HG02885 (cell line): Measurements from ENCODE around the gene MALSU1.

Source experiments
- ATAC-seq: cut with Tn5 transposase; IDR thresholded peaks from one replicate; pipeline ENCODE4 v1.9.1; 2021; ENCODE audit warnings: mild to moderate bottlenecking; ENCODE audit not compliant: unreplicated experiment, poor library complexity

Gene MALSU1

GRCh38 chr7:23334482-23335056 is 35.4 kb downstream of the MALSU1 start:
- no peak for ATAC-seq

- no peak for ATAC-seq
These were observed 36.0 kb downstream of the MALSU1 start for GRCh38 chr7:23335136-23335535.

GRCh38 chr7:23335621-23336020 is 36.5 kb downstream of the MALSU1 start:
- ATAC-seq = no peak

- ATAC-seq = no peak
These were observed 36.9 kb downstream of the MALSU1 start for GRCh38 chr7:23336086-23336485.

- no peak for ATAC-seq
These were observed 37.7 kb downstream of the MALSU1 start for GRCh38 chr7:23336799-23337283.

DNA sequence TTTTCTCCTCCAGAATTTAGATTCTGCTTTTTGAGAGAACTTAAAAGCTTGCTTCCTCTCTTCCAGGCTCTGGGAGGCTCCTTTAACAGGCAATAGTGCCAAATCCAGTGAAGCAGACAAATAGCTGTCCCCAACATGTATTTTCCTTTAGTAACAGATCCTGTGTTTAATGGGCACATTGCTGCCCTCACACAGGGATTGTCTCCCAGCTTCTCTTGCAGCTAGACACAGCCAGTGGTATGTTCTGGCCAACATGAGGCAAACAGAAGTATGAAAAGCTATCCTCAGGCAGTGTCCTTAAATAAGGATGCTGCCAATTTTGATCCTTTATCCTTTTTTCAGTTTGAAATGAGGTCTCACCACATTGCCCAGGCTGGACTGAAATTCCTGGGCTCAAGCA is 38.2 kb downstream of the MALSU1 start:
- ATAC-seq = no peak

DNA sequence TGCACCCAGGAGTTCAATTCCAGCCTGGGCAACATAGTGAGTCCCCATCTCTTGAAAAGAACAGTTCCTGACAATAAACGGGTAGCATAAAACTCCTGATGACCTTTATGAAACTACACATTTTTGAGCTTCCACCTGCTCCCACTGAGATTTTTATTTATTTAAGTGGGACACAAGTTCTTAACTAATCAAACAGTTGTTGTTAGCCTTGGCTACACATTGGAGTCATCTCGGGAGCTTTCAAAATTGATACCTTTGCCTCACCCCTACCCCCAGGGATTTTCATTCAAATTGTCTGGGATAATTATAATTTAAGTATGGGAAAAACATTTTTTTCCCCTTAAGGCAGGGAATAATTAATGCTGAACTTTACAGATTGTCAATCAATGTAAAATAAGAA is 39.3 kb downstream of the MALSU1 start:
- no peak for ATAC-seq

- ATAC-seq = no peak
These were observed 39.7 kb downstream of the MALSU1 start for GRCh38 chr7:23338863-23339262.

GRCh38 chr7:23341846-23342598 is 42.9 kb downstream of the MALSU1 start:
- no peak for ATAC-seq

- no peak for ATAC-seq
These were observed 44.0 kb downstream of the MALSU1 start for GRCh38 chr7:23343102-23343501.

GRCh38 chr7:23343806-23344475 is 44.8 kb downstream of the MALSU1 start:
- no peak for ATAC-seq

DNA sequence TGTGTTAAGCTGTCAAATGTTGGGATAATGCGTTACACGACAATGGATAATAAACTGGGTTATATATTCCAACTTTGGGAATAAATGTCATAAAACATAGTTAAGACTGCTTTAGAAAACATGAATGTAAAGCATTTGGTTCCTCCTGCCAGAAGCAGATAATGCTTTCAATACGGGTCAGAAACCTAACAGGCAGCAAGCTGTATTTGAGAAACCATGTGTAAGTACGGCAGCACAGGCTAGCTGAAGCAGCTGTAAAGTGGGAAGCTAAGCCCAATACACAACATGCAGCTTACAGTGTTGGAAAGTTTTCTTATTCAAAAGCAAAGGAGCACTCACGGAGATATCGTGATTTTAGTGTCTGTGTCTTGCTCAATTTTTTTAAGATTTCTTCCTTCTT is 46.5 kb downstream of the MALSU1 start:
- no peak for ATAC-seq

- ATAC-seq = peak; percentile 51
These were observed 47.2 kb downstream of the MALSU1 start for GRCh38 chr7:23346316-23346715.

DNA sequence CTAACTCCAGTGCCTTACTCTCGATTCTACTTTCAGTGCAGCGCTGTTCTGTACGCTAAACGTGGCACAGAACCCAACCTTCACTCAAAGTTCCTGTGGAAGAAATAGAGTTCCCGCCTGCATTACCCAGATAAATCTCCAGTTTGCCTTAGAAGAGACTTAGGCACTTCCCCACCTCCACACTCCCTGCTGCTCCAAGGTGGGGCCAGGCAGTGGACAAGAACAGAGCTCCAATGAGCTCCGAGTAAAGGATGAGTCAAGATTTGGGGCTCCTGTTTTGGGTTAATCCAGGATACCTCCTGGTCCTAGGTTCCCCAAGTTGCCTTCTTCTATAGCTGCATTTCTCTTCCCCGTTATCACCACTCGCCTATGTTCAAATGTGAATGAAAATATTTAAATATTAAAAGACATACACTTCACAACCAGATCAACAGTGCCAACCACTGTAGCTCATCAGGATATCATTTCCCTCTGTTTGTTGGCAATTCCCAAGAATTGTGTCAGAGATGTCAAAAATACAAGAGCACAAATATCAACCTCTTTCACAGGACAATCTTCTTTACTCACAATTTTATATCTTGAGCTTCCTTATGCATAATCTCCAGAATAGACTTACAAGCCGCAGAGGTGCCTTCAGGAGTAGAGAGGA is 48.0 kb downstream of the MALSU1 start:
- no peak for ATAC-seq

- no peak for ATAC-seq
These were observed 48.6 kb downstream of the MALSU1 start for GRCh38 chr7:23347682-23348180.

- ATAC-seq = no peak
These were observed 50.5 kb downstream of the MALSU1 start for GRCh38 chr7:23349484-23350157.

DNA sequence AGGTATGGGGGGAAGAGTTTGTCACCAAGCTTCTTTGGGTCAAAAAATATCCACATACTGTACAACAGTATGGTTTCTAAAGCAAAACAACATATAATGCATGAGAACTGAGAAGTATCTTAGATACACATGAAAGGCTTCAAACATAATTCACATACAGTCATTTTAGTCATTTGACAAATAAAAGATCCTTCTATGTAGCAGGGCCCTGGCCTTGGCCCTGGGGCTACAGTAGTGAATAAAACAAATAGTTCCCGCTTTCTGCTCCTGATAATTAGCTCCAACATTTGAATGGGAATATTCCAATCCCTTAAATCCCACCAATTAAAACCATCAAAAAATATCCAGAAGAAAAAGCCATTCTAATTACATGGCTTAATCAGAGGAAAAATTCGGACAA is 51.3 kb downstream of the MALSU1 start:
- no peak for ATAC-seq

DNA sequence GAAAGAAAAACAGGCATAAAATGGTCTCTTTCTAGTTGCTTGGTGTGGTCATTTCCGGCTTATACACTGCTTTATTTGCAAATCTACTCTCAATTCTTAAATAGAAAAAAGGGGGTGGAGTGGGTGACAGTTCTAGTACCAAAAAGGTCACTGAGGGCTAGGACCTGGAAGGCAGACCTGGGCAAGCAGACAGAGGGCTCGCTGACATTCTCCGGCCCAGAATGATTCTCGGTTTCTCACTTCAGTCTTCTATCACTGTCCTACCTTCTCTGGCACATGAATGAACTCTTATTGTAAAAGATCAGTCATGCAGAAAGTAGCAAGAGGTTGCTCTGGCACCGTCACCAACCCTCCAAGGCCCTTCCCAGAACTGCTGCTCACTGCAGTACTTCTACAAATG is 54.0 kb downstream of the MALSU1 start:
- no peak for ATAC-seq

DNA sequence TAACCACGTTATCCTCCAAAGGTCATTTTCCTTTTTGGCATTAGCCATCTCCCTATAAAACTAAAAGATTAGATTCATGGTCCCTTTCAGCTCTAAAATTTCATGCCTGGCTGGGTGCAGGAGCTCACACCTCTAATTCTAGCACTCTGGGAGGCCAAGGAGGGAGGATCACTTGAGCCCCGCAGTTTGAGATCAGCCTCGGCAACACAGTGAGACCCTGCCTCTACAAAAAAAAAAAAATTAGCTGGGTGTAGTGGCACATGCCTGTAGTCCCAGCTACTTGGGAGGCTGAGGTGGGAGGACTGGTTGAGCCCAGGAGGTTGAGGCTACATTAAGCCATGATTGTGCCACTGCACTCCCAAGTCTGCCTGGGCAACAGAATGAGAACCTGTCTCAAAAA is 57.0 kb downstream of the MALSU1 start:
- ATAC-seq = no peak

- ATAC-seq = no peak
These were observed 57.6 kb downstream of the MALSU1 start for GRCh38 chr7:23356726-23357125.
